ENCODE data around the gene ATOX1.

DNA sequence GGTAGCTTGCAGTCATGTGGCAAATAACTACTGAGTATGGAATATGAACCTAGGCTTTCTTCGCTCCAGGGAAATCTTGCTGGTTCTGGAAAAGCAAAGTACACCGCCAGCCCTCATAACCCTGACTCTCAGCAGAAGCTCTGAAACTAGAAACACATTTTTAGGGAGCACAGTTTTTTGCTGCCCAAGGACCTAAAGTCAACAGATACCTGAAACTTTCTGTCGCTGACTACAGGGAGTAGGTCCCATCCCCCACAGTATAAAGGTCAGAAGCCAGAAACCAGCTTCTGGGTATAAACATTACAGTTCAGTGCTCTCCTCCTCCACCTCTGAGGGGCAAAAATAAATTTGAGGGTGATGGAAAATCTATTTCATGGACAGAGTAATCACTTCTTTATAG is 3.0 kb downstream of the ATOX1 start:
- TF ChIP-seq FOXA1 (IDR thresholded peaks at IDR 0.05) (no peak), CTBP1 (IDR thresholded peaks at IDR 0.05; ENCODE audit: borderline replicate concordance) (no peak), FOXK2 (IDR thresholded peaks at IDR 0.05) (no peak), ZNF384 (IDR thresholded peaks at IDR 0.05) (no peak), BHLHE40 (IDR thresholded peaks at IDR 0.05; ENCODE audit: borderline replicate concordance) (no peak), SP1 (IDR thresholded peaks at IDR 0.05) (no peak), ARNT (IDR thresholded peaks at IDR 0.05) (no peak), HDGF (IDR thresholded peaks at IDR 0.05; ENCODE audit: borderline replicate concordance) (no peak), FOXM1 (IDR thresholded peaks at IDR 0.05; ENCODE audit: borderline replicate concordance) (no peak), SUZ12 (IDR thresholded peaks at IDR 0.05) (no peak), L3MBTL2 (conservative IDR thresholded peaks at IDR 0.05) (no peak)
- TF ChIP-seq, protein P1, sequence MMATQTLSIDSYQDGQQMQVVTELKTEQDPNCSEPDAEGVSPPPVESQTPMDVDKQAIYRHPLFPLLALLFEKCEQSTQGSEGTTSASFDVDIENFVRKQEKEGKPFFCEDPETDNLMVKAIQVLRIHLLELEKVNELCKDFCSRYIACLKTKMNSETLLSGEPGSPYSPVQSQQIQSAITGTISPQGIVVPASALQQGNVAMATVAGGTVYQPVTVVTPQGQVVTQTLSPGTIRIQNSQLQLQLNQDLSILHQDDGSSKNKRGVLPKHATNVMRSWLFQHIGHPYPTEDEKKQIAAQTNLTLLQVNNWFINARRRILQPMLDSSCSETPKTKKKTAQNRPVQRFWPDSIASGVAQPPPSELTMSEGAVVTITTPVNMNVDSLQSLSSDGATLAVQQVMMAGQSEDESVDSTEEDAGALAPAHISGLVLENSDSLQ (IDR thresholded peaks at IDR 0.05): no peak

All from HEK293T (cell line).